K562 (cell line): ENCODE results near the gene METRNL. TPM values are rescaled to one million over a fixed set of nuclear protein-coding genes. Genes with fewer than 3 reads are reported as not detected.

Source experiments
- ARID3B ChIP-seq: fragments of 250-450 bp; sonication (Bioruptor Pico); IDR thresholded peaks from 2 replicates; pipeline ENCODE4 v1.4.0; 2020; ENCODE audit warnings: borderline replicate concordance
- ELF2 ChIP-seq: fragments of 250-450 bp; sonication (Bioruptor Pico); IDR thresholded peaks from 2 replicates; pipeline ENCODE4 v1.5.0; 2021; ENCODE audit warnings: mild to moderate bottlenecking
- FOXJ2 ChIP-seq: fragments of 200-800 bp; sonication (Bioruptor generic); IDR thresholded peaks from 2 replicates; pipeline ENCODE4 v1.6.1; 2016; ENCODE audit warnings: missing genetic modification characterization, missing compliant biosample characterization
- HMBOX1 ChIP-seq: sonication (generic); IDR thresholded peaks from 2 replicates; pipeline ENCODE4 v1.6.1; 2016
- HSF4 ChIP-seq: fragments of 250-450 bp; sonication (Bioruptor Pico); IDR thresholded peaks from 2 replicates; pipeline ENCODE4 v2.1.2; 2022; ENCODE audit warnings: mild to moderate bottlenecking, moderate library complexity, borderline replicate concordance
- IRF9 ChIP-seq: fragments of 450-650 bp; IDR thresholded peaks from 2 replicates; pipeline ENCODE4 v1.6.1; 2016; ENCODE audit warnings: missing biosample characterization, missing genetic modification characterization
- POLR2G ChIP-seq: fragments of 200-400 bp; formaldehyde crosslinking; IDR thresholded peaks from 2 replicates; pipeline ENCODE4 v1.6.1; 2017; ENCODE audit warnings: low read depth, mild to moderate bottlenecking, antibody characterized with exemption, low read length, moderate library complexity
- RFX1 ChIP-seq: fragments of 450-650 bp; IDR thresholded peaks from 2 replicates; pipeline ENCODE4 v1.6.1; 2016; ENCODE audit warnings: mild to moderate bottlenecking, moderate library complexity
- THAP7 ChIP-seq: fragments of 250-450 bp; sonication (Bioruptor Pico); IDR thresholded peaks from 2 replicates; pipeline ENCODE4 v1.5.0; 2021
- polyA plus RNA-seq, 8 experiments: library from polyadenylated mRNA; depleted of rRNA in 4 of 8; stranded (reverse) in 5 of 8; unstranded in 3 of 8; fragments of >200 nt; fragmentation: Nextera tagmentation in 2 of 8; fragmentation: Illumina TruSeq in 1 of 8; extraction: Ambion mirVana in 2 of 8; extraction: Trizol in 1 of 8; gene quantifications; 2 replicates each; pipeline versions ENCODE4 v1.2.1 to v1.2.3, GENCODE V29; 2011 to 2014; ENCODE audit warnings: inconsistent platforms in 1 of 8, missing spikeins in 1 of 8
- total RNA-seq, 7 experiments: library from RNA; depleted of rRNA in 6 of 7; stranded (reverse); fragments of >200 nt in 6 of 7; fragmentation: Illumina TruSeq in 2 of 7; extraction: Trizol in 2 of 7; gene quantifications; 2 replicates each; pipeline versions ENCODE4 v1.2.1 to v1.2.3, GENCODE V29; 2011 to 2021; ENCODE audit warnings: low replicate concordance in 1 of 7

The METRNL gene
- total and polyA plus RNA-seq, 9 of the 15 experiments (the other 6 are each of a cell fraction or from before 2014, with no cell fraction given): 0.17 to 31.8 (median 2.9) TPM

GRCh38 chr17:83094291-83094690 is 14.9 kb downstream of the METRNL start (continued):
- no peak for TF ChIP-seq THAP7 (CRISPR knock-in tag)
- TF ChIP-seq RFX1: no peak
- no peak for TF ChIP-seq IRF9 (tag)
- no peak for TF ChIP-seq POLR2G
- no peak for TF ChIP-seq HMBOX1
- no peak for TF ChIP-seq HSF4
- TF ChIP-seq ARID3B (CRISPR knock-in tag): no peak
- TF ChIP-seq FOXJ2: no peak
- no peak for TF ChIP-seq ELF2 (CRISPR knock-in tag)
